Ureter (tissue), 1 donor: ENCODE data around the gene PACS1. TPM values are rescaled to one million over a fixed set of nuclear protein-coding genes. Genes with fewer than 3 reads are reported as not detected.
"Not testable (repeated sequence)": the region's sequence is repeated elsewhere in the genome, so short reads cannot be mapped to it uniquely, and the experiment has no call there.

Source experiments
- DNase-seq: peaks from one replicate; pipeline ENCODE4 v3.0.0-alpha.2; 2020; ENCODE audit warnings: low spot score
- total RNA-seq: library from RNA; stranded (reverse); gene quantifications from one replicate; pipeline ENCODE4 v1.2.4, GENCODE V29; 2023
- donor health status: DM: yes; HTN: yes; CAD: no.

The PACS1 gene
- total RNA-seq, 1 donor from 2014 or later: 87.2 TPM

DNA sequence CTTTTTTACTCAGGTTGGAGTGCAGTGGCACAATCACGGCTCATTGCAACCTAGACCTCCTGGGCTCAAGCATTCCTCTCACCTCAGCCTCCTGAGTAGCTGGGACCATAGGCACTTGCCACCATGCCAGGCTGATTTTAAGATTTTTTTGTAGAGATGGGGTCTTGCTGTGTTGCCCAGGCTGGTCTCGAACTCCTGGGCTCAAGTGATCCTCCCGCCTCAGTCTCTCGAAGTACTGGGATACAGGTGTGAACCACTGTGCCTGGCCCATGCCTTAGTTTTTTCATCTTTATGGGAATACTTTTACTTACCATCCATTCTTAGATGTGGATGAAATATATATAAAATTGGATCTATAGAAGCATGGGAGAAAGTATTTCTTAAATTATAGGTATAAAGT is 5.2 kb downstream of the PACS1 start:
- no peak for DNase-seq

DNA sequence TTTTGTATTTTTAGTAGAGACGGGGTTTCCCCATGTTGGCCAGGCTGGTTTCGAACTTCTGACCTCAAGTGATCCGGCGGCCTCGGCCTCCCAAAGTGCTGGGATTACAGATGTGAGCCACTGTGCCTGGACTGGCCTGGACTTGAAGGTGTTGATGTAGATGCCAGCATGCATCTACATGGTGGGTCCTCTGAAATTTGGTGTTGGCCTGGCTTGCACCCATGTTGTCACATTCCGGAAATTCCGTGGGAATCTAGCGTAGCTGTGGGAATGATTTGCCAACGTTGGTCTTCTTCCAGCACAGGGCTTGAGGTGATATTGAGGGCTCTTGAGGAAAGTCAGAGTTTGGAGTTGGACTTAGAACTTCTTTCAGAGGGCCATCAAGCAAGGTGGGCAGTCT is 6.5 kb downstream of the PACS1 start:
- DNase-seq: no peak

DNA sequence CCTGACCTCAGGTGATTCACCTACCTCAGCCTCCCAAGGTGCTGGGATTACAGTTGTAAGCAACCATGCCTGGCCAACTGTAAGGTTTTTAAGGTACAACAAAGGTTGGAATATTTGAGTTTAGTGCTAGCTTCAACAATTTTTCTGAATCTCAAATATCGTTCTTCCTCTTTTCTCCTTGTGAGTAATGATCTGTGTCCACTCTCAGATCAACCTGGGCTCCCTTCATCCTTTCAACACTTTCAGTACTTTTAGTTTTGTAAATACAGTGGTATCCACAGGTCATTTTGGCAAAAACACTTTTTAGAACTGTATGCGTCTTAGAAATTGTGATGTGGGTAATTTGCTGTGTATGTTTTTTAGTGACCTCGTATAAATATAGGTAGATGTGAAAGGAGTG is 7.9 kb downstream of the PACS1 start:
- DNase-seq: no peak

DNA sequence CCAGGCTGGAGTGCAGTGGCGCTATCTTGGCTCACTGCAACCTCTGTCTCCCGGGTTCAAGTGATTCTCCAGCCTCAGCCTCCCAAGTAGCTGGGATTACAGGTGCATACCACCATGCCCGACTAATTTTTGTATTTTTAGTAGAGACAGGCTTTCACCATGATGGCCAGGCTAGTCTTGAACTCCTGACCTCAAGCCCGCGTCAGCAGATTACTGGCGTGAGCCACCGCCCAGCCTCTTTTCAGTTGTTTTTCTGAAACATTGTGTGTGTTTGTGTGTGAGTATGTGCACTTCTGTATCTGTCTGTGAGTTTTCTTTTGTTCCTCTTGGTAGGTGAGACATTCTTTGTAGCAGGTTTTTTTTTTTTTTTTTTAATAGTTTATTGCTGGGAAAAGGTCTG is 8.9 kb downstream of the PACS1 start:
- DNase-seq: not testable (repeated sequence)

DNA sequence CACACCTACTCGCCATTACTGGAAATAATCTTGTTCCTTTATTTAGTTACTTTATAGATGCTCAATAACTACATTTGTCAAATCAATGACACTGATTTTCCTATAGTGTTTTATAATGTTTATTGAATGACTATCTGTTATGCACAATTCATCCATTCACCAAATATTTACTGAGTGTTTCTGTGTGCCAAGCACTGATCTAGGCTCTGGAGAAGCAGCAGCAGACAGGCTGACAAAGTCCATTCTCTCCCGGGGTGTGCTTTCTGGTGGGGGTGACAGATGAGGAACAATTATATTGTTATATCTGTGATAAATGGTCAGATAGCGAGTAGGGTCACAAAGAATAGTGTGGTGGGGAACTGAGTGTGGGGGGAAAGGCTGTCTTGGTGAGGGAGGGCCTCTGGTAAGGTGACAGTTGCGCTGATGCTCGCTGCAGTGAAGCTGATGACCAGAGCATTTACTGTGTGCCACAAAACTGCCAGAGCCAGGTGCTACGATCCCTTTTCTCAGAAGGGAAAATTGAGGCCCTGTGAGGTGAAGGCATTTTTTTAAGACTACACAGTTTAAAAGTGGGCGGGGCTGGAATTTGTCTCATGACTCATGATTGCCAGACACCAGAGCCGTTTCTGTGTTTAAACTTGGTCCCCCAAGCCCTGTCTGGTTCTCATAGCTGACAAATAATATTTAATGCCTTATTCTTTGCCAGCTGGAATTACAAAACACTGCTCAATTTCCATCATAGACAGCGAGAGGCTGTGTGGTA is 10.2 kb downstream of the PACS1 start:
- peak; percentile 62 for DNase-seq

DNA sequence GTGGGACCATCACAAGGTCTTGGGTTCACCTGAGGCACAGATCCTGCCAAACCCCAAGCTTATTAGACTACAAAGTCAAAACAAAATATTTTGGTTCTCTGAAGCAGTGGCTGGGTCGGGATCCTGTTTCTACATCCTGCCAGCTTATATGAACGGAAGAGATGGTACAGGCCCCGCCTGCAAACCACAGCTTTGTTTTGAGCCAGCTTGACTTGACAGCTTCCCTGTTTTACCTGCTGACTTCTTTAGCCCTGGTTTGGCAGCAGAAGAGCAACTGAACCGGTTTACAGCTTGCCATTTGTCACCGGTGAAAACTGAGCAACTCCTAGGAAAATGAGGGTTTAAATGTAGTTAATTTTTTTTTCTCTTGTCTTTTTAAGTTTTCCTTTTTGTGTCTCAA is 11.4 kb downstream of the PACS1 start:
- peak; percentile 85 for DNase-seq

DNA sequence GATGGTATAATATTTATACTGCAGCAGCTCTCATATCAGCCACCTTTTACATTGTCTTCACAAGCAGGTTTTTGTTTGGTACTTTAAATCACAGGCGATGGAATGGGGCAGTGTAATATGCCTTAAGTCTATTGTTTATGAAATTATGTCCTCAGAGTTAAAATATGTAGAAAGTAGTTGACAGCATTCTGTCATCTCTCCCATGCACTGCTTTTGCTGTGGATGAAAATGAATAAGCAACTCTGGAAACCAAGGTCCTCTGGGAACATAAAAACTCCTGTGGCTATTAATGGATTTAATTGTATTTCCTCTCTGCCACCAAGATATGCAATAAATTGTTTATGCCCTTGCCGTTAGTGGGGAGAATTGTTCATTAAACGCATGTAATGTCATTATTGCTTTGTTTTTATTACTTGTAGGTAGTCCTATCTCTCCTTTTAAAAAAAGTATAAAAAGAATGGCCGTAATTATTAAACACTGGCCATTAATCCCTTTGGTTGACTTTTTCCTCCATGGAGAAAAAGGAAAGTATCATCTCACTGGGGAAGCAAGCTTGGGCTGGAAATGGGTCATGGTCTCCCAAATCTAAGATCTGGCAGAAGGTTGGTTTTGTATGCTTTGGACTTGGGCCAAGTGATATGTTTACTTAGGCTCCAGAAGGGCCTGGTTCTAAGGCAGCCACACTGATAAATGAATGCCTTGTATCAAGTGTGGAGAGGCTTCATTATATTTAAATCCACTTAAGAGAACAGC is 13.1 kb downstream of the PACS1 start:
- DNase-seq: no peak

DNA sequence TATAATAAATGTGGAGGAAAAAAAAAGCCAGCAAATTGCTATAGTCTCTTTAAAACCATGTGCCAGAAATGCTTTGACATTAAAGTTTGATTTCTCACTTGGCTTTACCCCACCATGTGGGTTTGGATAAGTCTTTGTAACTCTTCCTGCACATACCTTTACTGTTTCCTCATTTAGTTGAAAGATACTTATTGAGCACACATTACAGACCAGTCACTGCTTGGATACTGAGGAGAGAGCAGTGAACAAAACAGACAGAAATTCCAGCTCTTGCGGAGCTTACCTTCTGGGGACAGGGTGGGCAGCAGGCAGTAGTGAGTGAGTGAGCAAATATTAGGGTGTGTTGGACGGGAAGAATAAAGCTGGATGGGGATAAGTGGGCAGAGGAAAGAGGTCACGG is 13.7 kb downstream of the PACS1 start:
- no peak for DNase-seq

DNA sequence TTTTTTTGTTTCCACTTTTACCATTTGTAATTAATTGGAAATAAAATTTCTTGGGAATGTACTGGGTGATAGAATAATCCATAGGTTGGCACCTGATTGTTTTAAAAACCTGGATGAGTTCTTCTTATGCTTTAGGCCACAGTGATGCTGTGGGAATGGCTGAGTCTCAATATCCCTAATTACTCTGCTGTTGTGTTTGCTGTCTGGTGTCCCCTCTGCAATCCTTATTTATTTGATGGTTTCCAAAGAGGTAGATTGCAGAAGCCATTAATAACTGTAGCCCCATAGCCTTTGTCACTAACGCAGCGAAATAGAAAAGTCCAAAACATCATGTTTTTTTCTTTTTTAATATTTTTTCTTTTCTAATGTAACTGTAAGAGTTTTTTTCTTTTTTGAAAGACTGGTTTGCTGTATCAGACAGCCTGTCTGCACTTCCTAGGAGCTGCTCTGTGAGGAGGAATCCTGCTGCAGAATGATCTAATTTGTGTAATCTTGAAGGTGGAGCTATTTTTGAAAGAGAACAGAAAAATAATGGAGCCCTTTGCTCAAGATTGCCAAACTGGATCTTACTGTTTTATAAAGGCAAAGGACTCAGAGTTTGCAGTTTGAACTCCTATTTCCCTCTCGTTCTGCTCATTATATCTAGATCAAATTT is 14.9 kb downstream of the PACS1 start:
- DNase-seq: no peak

DNA sequence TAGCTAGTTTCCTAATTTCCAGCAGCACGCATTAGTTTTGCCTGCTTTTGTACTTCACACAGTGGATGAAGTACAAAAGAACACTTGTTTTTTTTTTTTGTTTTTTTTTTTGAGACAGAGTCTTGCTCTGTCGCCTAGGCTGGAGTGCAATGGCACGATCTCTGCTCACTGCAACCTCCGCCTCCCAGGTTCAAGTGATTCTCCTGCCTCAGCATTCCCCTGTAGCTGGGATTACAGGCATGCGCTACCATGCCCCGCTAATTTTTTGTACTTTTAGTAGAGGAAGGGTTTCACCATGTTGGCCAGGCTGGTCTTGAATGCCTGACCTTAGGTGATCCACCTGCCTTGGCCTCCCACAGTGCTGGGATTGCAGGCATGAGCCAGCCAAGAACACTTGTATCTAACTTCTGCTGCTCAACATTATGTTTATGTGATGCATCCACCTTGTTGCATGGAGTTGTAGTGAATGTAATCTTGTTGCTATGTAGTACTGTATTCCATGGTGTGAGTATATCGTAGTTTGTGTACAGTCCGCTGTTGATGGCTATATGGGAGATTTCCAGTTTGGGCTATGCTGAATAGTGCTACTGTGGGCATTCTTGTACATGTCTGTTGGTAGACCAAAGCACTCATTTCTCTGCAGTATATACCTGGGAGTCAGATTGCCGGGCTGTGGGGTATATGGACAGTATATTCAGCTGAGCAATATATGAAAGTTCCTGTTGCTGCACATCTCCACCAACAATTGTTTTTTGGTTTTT is 17.3 kb downstream of the PACS1 start:
- DNase-seq: no peak

DNA sequence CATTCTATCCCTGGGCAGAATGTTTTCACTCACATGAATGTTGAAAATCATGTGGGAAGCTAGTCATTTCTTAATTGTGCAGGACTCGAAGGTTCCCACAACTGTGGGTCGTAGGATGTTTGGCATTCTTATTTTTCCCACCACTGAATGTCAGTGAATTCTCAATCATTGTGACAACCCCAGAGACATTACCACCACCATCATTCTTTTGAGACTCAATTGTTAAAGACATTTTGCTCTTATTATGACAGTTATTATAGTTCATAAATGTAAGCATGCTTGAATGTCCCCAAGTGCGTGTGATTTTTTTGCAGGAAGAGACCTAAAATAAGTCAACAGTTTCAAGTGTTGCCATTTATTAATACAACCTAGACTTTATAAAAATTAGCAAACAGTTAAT is 19.0 kb downstream of the PACS1 start:
- DNase-seq: no peak

DNA sequence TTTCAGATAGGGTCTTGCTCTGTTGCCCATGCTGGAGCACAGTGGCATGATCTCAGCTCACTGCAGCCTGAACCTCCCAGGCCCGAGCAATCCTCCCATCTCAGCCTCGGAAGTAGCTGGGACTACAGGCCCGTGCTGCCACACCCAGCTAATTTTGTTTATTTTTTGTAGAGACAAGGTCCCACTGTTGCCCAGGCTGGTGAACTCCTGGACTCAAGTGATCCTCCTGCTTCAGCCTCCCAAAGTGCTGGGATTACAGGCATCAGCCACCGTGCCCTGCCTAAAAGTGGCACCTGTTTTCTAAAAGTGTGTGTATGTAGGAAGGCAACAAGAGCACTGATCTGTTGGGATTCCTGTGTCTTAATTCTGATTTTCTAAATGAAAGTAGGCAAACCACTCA is 20.2 kb downstream of the PACS1 start:
- DNase-seq: no peak

DNA sequence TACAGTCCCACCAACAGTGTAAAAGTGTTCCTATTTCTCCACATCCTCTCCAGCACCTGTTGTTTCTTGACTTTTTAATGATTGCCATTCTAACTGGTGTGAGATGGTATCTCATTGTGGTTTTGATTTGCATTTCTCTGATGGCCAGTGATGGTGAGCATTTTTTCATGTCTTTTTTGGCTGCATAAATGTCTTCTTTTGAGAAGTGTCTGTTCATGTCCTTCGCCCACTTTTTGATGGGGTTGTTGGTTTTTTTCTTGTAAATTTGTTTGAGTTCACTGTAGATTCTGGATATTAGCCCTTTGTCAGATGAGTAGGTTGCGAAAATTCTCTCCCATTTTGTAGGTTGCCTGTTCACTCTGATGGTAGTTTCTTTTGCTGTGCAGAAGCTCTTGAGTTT is 22.1 kb downstream of the PACS1 start:
- DNase-seq: not testable (repeated sequence)

DNA sequence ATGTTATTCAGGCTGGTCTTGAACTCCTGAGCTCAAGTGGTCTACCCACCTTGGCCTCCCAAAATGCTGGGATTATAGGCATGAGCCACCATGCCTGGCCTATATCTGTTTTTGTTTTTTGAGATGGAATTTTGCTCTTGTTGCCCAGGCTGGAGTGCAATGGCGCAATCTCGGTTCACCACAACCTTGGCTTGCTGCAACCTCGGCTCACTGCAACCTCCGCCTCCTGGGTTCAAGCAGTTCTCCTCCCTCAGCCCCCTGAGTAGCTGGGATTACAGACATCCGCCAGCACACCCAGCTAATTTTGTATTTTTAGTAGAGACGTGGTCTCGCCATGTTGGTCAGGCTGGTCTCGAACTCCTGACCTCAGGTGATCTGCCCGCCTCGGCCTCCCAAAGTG is 29.7 kb downstream of the PACS1 start:
- DNase-seq: not testable (repeated sequence)

DNA sequence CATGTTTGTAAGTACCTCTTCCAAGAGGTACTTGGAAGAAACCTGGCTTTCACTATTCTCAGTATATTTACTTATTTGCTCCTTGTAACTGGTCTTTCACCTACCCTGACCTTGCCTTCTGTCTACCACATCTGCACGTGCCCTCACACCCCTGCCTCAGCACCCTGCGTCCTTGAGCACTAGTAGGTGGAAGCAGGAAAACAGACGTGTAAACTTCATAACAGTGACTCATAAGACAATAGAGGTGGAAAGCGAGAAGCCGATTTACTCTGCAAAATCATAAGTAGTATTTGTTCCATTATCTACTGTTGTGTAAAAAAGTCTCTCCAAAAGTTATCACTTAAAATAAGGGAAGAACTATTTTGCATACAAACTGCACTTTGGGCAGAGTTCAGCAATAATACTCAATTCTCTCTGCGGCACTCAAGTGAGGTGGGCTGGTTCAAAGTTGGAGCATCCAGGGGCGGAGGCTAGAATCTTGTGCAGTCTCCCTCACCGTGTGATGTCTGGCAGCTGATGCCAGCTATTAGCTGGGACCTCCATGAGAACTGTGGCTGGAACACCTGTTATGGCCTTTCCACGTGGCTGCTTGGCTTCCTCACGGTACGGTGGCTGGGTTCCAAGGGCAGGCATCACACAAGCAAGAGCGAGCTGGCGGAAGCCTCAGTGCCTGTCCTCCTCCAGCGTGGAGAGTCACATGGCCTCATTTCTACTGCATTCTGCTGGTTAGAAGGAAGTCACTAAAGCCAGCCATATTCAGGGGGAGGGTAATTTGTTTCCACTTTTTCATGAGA is 30.4 kb downstream of the PACS1 start:
- DNase-seq: peak; percentile 82

DNA sequence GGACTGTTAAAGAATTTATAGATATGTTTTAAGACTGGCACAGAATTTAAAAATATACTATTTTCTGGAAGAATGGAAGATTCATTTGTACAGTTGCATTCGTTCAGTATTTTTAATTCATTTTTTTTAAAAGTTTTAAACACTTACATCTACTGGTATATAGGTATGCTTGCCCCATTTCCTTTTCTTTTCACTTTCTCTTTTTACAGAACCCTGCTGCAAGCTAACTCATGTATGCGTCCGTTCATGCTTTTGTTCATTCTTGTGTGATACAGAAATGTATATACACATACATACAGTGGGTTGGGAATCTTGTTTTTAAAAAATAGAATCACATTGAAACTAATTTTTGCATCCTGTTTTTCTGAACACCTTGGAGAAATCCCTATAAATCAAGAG is 31.0 kb downstream of the PACS1 start:
- DNase-seq: no peak

DNA sequence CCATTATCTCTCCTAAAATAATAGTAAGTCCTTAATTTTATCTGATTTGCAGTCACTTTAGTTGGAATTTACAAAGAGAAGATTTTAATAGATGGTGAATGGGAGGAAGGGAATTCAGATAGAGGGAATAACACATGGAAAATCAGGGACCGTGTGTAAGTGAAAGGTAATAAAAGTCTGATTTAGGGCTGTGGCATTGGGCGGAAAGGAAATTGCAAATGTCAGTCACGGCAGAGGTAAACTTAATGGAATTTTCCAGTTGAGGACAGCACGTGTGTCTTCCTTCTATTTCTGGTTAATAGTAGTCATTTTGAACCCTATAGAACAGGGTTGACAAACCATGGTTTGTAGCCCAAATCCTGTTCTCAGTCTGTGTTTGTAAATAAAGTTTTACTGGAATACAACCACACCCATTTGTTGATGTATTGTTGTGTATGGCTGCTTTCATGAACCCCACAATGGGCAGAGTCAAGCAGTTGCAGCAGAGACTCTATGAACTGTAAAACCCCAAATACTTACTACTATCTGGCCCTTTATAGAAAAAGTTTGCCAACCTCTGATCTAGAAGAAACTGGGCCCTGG is 34.1 kb downstream of the PACS1 start:
- DNase-seq: no peak

DNA sequence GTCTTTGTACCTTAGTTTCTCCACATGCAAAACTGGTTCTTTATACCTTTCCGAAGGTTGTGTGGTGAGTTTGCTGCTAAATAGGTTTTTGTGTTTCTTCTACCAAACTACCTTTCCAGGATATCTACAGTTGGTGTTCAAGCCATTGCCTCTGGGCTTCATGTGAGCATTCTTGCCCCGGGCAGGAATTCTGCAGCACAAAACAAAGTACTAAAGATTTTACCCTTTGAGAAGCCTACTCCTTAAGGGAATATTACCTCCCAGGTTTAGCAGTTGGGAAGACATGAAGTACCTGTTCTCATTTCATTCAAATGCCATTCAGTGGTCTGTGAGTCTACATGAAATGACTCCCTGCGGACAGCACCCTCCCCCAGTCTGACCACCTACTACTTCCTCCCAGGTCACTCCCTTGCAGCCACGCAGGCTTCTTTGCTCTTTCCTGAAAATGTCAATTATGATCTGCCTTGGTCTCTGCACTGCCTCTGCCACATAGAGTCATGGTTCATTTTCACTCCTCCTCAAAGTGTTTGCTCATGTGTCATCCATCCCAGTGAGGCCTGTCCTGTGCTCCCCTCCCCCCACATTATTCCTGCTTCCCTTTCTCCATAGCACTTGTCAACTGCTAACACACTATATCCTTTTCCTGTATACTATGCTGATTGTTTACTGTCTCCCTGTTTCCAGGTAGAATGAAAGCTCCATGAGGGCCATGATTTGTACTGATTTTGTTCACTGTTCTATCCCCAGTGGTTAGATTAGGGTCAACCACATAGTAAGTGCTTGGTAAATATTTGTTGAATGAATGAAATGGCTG is 36.9 kb downstream of the PACS1 start:
- DNase-seq: no peak

DNA sequence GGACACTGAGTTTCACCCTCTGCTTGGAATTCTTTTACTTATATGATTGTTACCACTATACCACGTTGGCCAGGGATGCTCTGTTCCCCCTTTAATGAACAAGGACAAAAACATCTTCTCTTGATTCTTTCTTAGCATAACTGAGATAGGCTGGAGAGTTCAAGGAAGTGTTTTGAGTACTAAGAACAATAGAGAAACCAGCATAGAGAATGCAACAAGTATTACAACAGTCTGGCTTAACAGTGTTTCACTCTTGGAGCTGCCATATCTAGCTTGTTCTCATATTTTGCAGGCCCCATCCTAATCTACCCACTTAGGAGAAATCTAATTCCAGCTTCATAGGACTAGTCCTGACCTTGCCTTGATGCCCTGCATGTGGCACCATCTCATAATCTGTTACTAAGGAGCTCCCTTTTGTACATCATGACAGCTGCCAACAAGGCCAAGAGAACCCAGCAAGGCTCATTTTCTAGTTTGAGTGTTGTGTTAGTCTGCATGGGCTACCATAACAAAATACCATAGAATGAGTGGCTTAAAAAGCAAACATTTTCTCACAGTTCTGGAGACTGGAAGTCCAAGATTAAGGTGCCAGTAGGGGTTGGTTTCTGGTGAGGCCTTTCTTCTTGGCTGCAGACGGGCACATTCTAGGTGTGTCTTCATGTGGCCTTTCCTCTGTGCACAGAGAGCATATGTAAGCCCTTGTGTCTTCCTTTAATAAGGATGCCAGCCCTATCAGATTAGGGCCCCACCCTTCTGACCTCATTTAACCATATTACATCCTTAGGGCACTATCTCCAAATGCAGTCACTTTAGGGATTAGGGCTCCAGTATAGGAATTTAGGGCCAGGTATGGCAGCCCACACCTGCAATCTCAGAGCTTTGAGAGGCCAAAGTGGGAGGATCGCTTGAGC is 37.8 kb downstream of the PACS1 start:
- no peak for DNase-seq
